CD14-positive monocyte (primary cell): Measurements from ENCODE around the gene SLCO2A1. TPM values are rescaled to one million over a fixed set of nuclear protein-coding genes. Genes with fewer than 3 reads are reported as not detected.

ENCODE experiments used
- DNase-seq, 3 donors: peaks; one replicate each; pipeline ENCODE4 v3.0.0-alpha.2; 2011 to 2022
- H2AFZ ChIP-seq: 2 replicates; pipeline ENCODE4 v1.6.0; 2012; ENCODE audit warnings: mild to moderate bottlenecking, low read depth, low read length, inconsistent platforms; ENCODE audit not compliant: insufficient read depth, poor library complexity, severe bottlenecking
- H3K27ac ChIP-seq, 2 donors: 1 replicate in 1 of 2; 2 replicates in 1 of 2; pipeline ENCODE4 v1.5.1; 2012 to 2013; ENCODE audit warnings: low read length in 2 of 2, control low read depth in 1 of 2, inconsistent platforms in 1 of 2, low read depth in 1 of 2, mild to moderate bottlenecking in 1 of 2
- H3K27me3 ChIP-seq, 2 donors: one replicate each; pipeline versions ENCODE4 v1.6.0 to v1.6.1; 2011 to 2013; ENCODE audit warnings: low read length in 2 of 2; ENCODE audit not compliant: control insufficient read depth in 2 of 2, insufficient read depth in 2 of 2
- H3K36me3 ChIP-seq, 2 donors: replicated peaks in 1 of 2; 1 replicate in 1 of 2; 2 replicates in 1 of 2; pipeline versions ENCODE4 v1.5.1 to v1.6.1; 2012 to 2013; ENCODE audit warnings: low read length in 2 of 2, control low read depth in 1 of 2, inconsistent platforms in 1 of 2, mild to moderate bottlenecking in 1 of 2; ENCODE audit not compliant: insufficient read depth in 2 of 2, control insufficient read depth in 1 of 2
- H3K4me1 ChIP-seq, 2 donors: 1 replicate in 1 of 2; 2 replicates in 1 of 2; pipeline versions ENCODE4 v1.5.1 to v1.6.1; 2012 to 2013; ENCODE audit warnings: low read length in 2 of 2, control low read depth in 1 of 2, inconsistent platforms in 1 of 2, mild to moderate bottlenecking in 1 of 2, moderate library complexity in 1 of 2; ENCODE audit not compliant: insufficient read depth in 2 of 2, control insufficient read depth in 1 of 2
- H3K4me2 ChIP-seq: replicated peaks from 2 replicates; pipeline ENCODE3; 2012; ENCODE audit warnings: low read length, moderate library complexity, mild to moderate bottlenecking; ENCODE audit not compliant: poor library complexity, severe bottlenecking; ENCODE audit errors: extremely low read depth
- H3K4me3 ChIP-seq, 3 experiments: fragments of 200-600 bp in 1 of 3; sonication (generic) in 1 of 3; replicated peaks in 1 of 3; 1 replicate in 2 of 3; 2 replicates in 1 of 3; pipeline ENCODE4 v1.5.1; 2011 to 2013; ENCODE audit warnings: low read length in 3 of 3, mild to moderate bottlenecking in 3 of 3, control low read depth in 2 of 3, low read depth in 2 of 3, inconsistent platforms in 1 of 3, moderate library complexity in 1 of 3
- H3K79me2 ChIP-seq: 2 replicates; pipeline ENCODE4 v1.6.0; 2012; ENCODE audit warnings: mild to moderate bottlenecking, control low read depth, inconsistent platforms, low read length, moderate library complexity; ENCODE audit not compliant: insufficient read depth
- H3K9ac ChIP-seq: 2 replicates; pipeline ENCODE4 v1.6.0; 2017; ENCODE audit warnings: low read length, mild to moderate bottlenecking; ENCODE audit not compliant: insufficient read depth, poor library complexity, severe bottlenecking
- H3K9me3 ChIP-seq, 2 donors: replicated peaks in 1 of 2; 1 replicate in 1 of 2; 2 replicates in 1 of 2; pipeline versions ENCODE4 v1.5.1 to v1.6.1; 2012 to 2013; ENCODE audit warnings: low read length in 2 of 2, control low read depth in 1 of 2; ENCODE audit not compliant: control insufficient read depth in 1 of 2, insufficient read depth in 1 of 2
- H4K20me1 ChIP-seq: 2 replicates; pipeline ENCODE4 v1.6.0; 2012; ENCODE audit warnings: mild to moderate bottlenecking, low read length, control low read depth, moderate library complexity; ENCODE audit not compliant: insufficient read depth
- H3K27ac Mint-ChIP-seq, 7 donors: one replicate each; pipeline ENCODE4 v1.8.0; 2020; ENCODE audit warnings: mild to moderate bottlenecking in 7 of 7, mixed read lengths in 7 of 7, moderate library complexity in 6 of 7, inconsistent platforms in 2 of 7
- H3K27me3 Mint-ChIP-seq, 3 donors: one replicate each; pipeline ENCODE4 v1.8.0; 2021 to 2022; ENCODE audit warnings: low read depth in 3 of 3, mild to moderate bottlenecking in 3 of 3, mixed read lengths in 3 of 3, moderate library complexity in 3 of 3, inconsistent platforms in 1 of 3
- H3K36me3 Mint-ChIP-seq, 2 donors: one replicate each; pipeline ENCODE4 v1.8.0; 2020; ENCODE audit warnings: mixed read lengths in 2 of 2, inconsistent platforms in 1 of 2, mild to moderate bottlenecking in 1 of 2
- H3K4me1 Mint-ChIP-seq: one replicate; pipeline ENCODE4 v1.8.0; 2020; ENCODE audit warnings: mild to moderate bottlenecking, mixed read lengths
- H3K4me3 Mint-ChIP-seq, 2 donors: one replicate each; pipeline ENCODE4 v1.8.0; 2020; ENCODE audit warnings: mild to moderate bottlenecking in 2 of 2, mixed read lengths in 2 of 2, moderate library complexity in 1 of 2
- H3K9me3 Mint-ChIP-seq, 7 donors: one replicate each; pipeline ENCODE4 v1.8.0; 2020 to 2022; ENCODE audit warnings: mixed read lengths in 7 of 7, mild to moderate bottlenecking in 6 of 7, moderate library complexity in 6 of 7, inconsistent platforms in 2 of 7
- WGBS: methylation state at CpG from one replicate; pipeline ENCODE4 v1.1.5; 2013; ENCODE audit warnings: missing lambda C conversion rate; ENCODE audit not compliant: insufficient coverage; 5-methylcytosine and 5-hydroxymethylcytosine counted together
- intact Hi-C, 2 donors: fragments of 100-400 bp; cut with micrococcal nuclease; formaldehyde crosslinking; loops; one replicate each; pipeline versions ENCODE4 v1.15.0 to v1.15.1; 2023
- polyA plus RNA-seq, 3 donors: library from polyadenylated mRNA; depleted of rRNA in 1 of 3; unstranded in 2 of 3; stranded (reverse) in 1 of 3; fragments of 300-500 nt in 2 of 3; fragments of >200 nt in 1 of 3; fragmentation: Illumina TruSeq in 2 of 3; gene quantifications; 1 replicate in 2 of 3; 2 replicates in 1 of 3; pipeline ENCODE4 v1.2.3, GENCODE V29; 2012 to 2021
- TF ChIP-seq, protein P1 (sequence below): fragments of 200-600 bp; IDR thresholded peaks from one replicate; pipeline ENCODE4 v1.8.0; 2022; ENCODE audit warnings: antibody characterized with exemption, mild to moderate bottlenecking

Gene SLCO2A1
- polyA plus RNA-seq, 3 donors = 0.12 TPM; not detected in 2

DNA sequence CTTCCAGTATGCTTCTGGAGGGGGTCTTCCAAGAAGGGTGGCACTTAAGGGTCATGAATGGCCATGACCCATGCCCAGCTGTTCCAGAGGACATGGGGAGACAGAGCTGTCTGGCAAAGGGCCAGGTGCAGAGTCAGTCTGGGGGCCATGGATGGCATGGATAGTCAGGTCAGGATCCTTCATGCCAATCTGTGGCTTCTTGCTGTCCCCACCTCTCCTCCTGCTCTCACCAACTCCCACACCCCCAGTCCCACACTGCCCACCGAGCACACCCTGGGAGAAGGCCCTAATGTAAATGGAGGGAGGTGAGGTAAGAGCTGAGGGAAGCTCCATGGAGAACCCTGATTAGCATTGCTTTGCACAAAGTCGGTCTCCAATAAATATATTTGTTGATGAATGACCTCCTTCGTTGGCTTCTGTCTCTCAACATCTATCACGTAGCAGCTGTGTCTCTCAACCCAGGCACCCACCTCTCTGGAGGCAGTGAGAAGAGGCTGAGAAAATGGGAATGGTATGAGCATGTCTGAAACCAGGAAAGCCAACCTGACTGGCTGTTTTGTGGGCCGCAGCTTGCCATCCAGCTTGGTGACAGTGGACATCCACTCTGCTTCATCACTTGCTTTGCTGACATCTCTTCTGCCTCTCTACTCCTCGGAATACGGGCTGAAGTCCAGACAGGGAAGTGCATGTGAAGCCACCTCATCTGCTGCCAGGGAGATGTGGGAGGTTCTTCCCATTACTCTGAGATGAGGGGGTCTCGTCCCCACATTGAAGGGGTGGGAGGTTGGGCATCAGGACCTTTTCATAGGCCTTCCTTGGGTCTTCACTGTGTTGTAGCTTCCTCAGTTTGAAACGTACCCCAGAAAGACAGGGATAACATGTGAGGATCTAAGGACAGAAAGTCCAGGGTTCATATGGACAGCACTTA is 96.4 kb downstream of the SLCO2A1 start:
- no peaks in the 10 kb centered on the region for H3K36me3 ChIP-seq
- no peak overlapping the region for H3K4me3 Mint-ChIP-seq
- no peaks in the 10 kb centered on the region for H3K9me3 Mint-ChIP-seq
- H3K27me3 ChIP-seq = peaks cover 0 to under 1% of the 10 kb centered on the region in 2 donors
- no peaks in the 10 kb centered on the region for H4K20me1 ChIP-seq
- no peak overlapping the region for H3K27ac ChIP-seq
- 98% methylated on average over 4 of the region's 9 CpGs for WGBS
- H3K4me2 ChIP-seq = no peak overlapping the region
- no peak overlapping the region for H3K9ac ChIP-seq
- H3K4me1 Mint-ChIP-seq = peaks cover 4% of the 10 kb centered on the region
- TF ChIP-seq, protein P1, sequence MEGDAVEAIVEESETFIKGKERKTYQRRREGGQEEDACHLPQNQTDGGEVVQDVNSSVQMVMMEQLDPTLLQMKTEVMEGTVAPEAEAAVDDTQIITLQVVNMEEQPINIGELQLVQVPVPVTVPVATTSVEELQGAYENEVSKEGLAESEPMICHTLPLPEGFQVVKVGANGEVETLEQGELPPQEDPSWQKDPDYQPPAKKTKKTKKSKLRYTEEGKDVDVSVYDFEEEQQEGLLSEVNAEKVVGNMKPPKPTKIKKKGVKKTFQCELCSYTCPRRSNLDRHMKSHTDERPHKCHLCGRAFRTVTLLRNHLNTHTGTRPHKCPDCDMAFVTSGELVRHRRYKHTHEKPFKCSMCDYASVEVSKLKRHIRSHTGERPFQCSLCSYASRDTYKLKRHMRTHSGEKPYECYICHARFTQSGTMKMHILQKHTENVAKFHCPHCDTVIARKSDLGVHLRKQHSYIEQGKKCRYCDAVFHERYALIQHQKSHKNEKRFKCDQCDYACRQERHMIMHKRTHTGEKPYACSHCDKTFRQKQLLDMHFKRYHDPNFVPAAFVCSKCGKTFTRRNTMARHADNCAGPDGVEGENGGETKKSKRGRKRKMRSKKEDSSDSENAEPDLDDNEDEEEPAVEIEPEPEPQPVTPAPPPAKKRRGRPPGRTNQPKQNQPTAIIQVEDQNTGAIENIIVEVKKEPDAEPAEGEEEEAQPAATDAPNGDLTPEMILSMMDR = no peak
- no peak for DNase-seq
- intact Hi-C loops = no loop called here
- peaks cover 2 to 9% (median 4%) of the 10 kb centered on the region in 3 donors for H3K27me3 Mint-ChIP-seq
- H3K9me3 ChIP-seq = no peaks in the 10 kb centered on the region
- no peaks in the 10 kb centered on the region for H3K4me1 ChIP-seq
- no peak overlapping the region for H2AFZ ChIP-seq
- no peaks in the 10 kb centered on the region for H3K36me3 Mint-ChIP-seq
- H3K79me2 ChIP-seq = no peaks in the 10 kb centered on the region
- no peak overlapping the region for H3K27ac Mint-ChIP-seq
- H3K4me3 ChIP-seq = no peak overlapping the region

DNA sequence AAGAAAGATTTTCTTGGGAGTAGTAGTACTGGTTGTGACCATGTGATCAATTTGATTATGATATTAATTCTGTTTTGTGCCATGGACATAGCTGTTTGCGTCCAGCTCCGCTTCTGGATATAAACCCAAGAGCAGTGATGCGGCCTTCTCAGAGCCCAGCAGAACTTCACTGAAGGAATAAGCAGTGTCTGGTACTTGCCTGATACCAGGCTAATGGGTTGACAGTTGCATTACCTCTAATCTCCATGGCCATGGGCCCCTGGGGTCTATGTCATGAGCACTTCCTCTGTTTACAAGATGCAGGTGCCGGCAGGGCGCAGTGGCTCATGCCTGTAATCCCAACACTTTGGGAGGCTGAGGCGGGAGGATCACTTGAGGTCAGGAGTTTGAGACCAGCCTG is 97.7 kb downstream of the SLCO2A1 start:
- H3K79me2 ChIP-seq = no peaks in the 10 kb centered on the region
- no peak overlapping the region for H3K4me3 Mint-ChIP-seq
- DNase-seq = no peak
- intact Hi-C loops = no loop called here
- H3K9me3 Mint-ChIP-seq = no peaks in the 10 kb centered on the region
- no peak overlapping the region for H3K27ac ChIP-seq
- no peaks in the 10 kb centered on the region for H4K20me1 ChIP-seq
- no peak overlapping the region for H3K27ac Mint-ChIP-seq
- TF ChIP-seq, protein P1 = no peak
- H3K4me2 ChIP-seq = no peak overlapping the region
- H3K4me1 Mint-ChIP-seq = peaks cover 13% of the 10 kb centered on the region
- no peaks in the 10 kb centered on the region for H3K9me3 ChIP-seq
- no peak overlapping the region for H3K4me3 ChIP-seq
- 100% methylated on average over 3 of the region's 6 CpGs for WGBS
- peaks cover 9 to 20% (median 10%) of the 10 kb centered on the region in 3 donors for H3K27me3 Mint-ChIP-seq
- no peak overlapping the region for H2AFZ ChIP-seq
- no peaks in the 10 kb centered on the region for H3K36me3 ChIP-seq
- peaks cover 9 to 11% of the 10 kb centered on the region in 2 donors for H3K4me1 ChIP-seq
- no peak overlapping the region for H3K9ac ChIP-seq
- no peaks in the 10 kb centered on the region for H3K36me3 Mint-ChIP-seq
- peaks cover 0 to 10% of the 10 kb centered on the region in 2 donors for H3K27me3 ChIP-seq
